Esophagus muscularis mucosa (tissue), 2 donors: ENCODE data around the gene ZNF831.

Experiments
- POLR2A ChIP-seq: fragments of 450-650 bp; IDR thresholded peaks from one replicate; pipeline ENCODE4 v1.6.1; 2017; ENCODE audit warnings: antibody characterized with exemption, moderate library complexity, mild to moderate bottlenecking, low read depth
- POLR2AphosphoS5 ChIP-seq, 2 donors: sonication (generic); formaldehyde crosslinking; IDR thresholded peaks; one replicate each; pipeline ENCODE4 v1.6.1; 2017; ENCODE audit warnings: antibody characterized with exemption in 2 of 2

DNA sequence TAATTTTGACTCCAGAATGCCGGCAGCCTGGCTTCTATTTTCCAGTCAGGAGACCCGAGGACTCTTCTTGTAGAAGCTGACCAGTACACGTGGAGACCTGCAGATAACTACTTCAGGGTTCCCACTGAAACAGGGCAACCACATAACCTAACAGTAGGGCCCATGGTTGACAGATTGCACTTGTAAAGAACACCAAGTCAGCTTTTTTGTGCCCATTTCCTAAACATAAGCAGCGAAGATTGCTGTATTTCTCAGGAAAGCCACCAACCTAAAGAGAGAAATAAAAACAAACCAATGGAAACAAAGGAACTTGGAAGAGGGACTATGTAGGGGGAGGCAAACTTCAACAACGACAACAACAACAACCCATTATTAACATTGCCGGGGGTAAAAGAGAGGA lies 86.7 kb downstream of the ZNF831 start:
- TF ChIP-seq POLR2AphosphoS5 (IDR thresholded peaks at IDR 0.05): no peak
- TF ChIP-seq POLR2A: no peak
